K562 (cell line): ENCODE data around the gene PPIL6. TPM values are rescaled to one million over a fixed set of nuclear protein-coding genes. Genes with fewer than 3 reads are reported as not detected.
A peak's percentile ranks its signal among the peaks of the same experiment; 100 is the strongest.

ENCODE experiments used
- BRD4 ChIP-seq: fragments of 200-600 bp; sonication (generic); IDR thresholded peaks from 2 replicates; pipeline ENCODE4 v1.6.1; 2017; ENCODE audit warnings: inconsistent platforms
- GTF2E2 ChIP-seq: fragments of 200-800 bp; sonication (Bioruptor generic); IDR thresholded peaks from 2 replicates; pipeline ENCODE4 v1.6.1; 2016; ENCODE audit warnings: missing genetic modification characterization, missing compliant biosample characterization
- GTF2F1 ChIP-seq: IDR thresholded peaks from 2 replicates; pipeline ENCODE4 v1.6.1; 2011; ENCODE audit warnings: low read depth, low read length, improper control_type of control experiment
- HNRNPL ChIP-seq: fragments of 200-400 bp; formaldehyde crosslinking; IDR thresholded peaks from 2 replicates; pipeline ENCODE4 v1.6.1; 2017; ENCODE audit warnings: low read depth, mild to moderate bottlenecking, low read length
- RBFOX2 ChIP-seq: fragments of 200-400 bp; formaldehyde crosslinking; IDR thresholded peaks from 2 replicates; pipeline ENCODE4 v1.6.1; 2017; ENCODE audit warnings: low read depth, mild to moderate bottlenecking, low read length, moderate library complexity
- ZBED1 ChIP-seq: IDR thresholded peaks from 2 replicates; pipeline ENCODE4 v1.6.1; 2014
- ZNF354B ChIP-seq: fragments of 250-450 bp; sonication (Bioruptor Pico); IDR thresholded peaks from 2 replicates; pipeline ENCODE4 v1.4.0; 2020
- ZNF445 ChIP-seq: fragments of 250-450 bp; sonication (Bioruptor Pico); IDR thresholded peaks from 2 replicates; pipeline ENCODE4 v1.4.0; 2020; ENCODE audit warnings: low read depth, mild to moderate bottlenecking, moderate library complexity
- polyA plus RNA-seq, 8 experiments: library from polyadenylated mRNA; depleted of rRNA in 4 of 8; stranded (reverse) in 5 of 8; unstranded in 3 of 8; fragments of >200 nt; fragmentation: Nextera tagmentation in 2 of 8; fragmentation: Illumina TruSeq in 1 of 8; extraction: Ambion mirVana in 2 of 8; extraction: Trizol in 1 of 8; gene quantifications; 2 replicates each; pipeline versions ENCODE4 v1.2.1 to v1.2.3, GENCODE V29; 2011 to 2014; ENCODE audit warnings: inconsistent platforms in 1 of 8, missing spikeins in 1 of 8
- total RNA-seq, 7 experiments: library from RNA; depleted of rRNA in 6 of 7; stranded (reverse); fragments of >200 nt in 6 of 7; fragmentation: Illumina TruSeq in 2 of 7; extraction: Trizol in 2 of 7; gene quantifications; 2 replicates each; pipeline versions ENCODE4 v1.2.1 to v1.2.3, GENCODE V29; 2011 to 2021; ENCODE audit warnings: low replicate concordance in 1 of 7
- TF ChIP-seq, protein P1 (sequence below): fragments of 250-450 bp; sonication (Bioruptor Pico); IDR thresholded peaks from 2 replicates; pipeline ENCODE4 v1.4.0; 2020
- TF ChIP-seq, protein P2 (sequence below): fragments of 250-450 bp; sonication (Bioruptor Pico); IDR thresholded peaks from 2 replicates; pipeline ENCODE4 v1.8.0; 2021; ENCODE audit warnings: borderline replicate concordance, mild to moderate bottlenecking, moderate library complexity; ENCODE audit not compliant: poor library complexity, severe bottlenecking
- TF ChIP-seq, protein P3 (sequence below), 2 experiments: fragments of 450-650 bp in 1 of 2; sonication (generic) in 1 of 2; formaldehyde crosslinking in 1 of 2; IDR thresholded peaks; 2 replicates each; pipeline versions ENCODE4 v1.7.1 to v1.9.0; 2016 to 2022; ENCODE audit warnings: inconsistent platforms in 1 of 2, mild to moderate bottlenecking in 1 of 2, missing genetic modification reagents in 1 of 2

The PPIL6 gene
- total and polyA plus RNA-seq, 9 of the 15 experiments (the other 6 are each of a cell fraction or from before 2014, with no cell fraction given): 0.03 to 0.98 (median 0.41) TPM; not detected in 1

DNA sequence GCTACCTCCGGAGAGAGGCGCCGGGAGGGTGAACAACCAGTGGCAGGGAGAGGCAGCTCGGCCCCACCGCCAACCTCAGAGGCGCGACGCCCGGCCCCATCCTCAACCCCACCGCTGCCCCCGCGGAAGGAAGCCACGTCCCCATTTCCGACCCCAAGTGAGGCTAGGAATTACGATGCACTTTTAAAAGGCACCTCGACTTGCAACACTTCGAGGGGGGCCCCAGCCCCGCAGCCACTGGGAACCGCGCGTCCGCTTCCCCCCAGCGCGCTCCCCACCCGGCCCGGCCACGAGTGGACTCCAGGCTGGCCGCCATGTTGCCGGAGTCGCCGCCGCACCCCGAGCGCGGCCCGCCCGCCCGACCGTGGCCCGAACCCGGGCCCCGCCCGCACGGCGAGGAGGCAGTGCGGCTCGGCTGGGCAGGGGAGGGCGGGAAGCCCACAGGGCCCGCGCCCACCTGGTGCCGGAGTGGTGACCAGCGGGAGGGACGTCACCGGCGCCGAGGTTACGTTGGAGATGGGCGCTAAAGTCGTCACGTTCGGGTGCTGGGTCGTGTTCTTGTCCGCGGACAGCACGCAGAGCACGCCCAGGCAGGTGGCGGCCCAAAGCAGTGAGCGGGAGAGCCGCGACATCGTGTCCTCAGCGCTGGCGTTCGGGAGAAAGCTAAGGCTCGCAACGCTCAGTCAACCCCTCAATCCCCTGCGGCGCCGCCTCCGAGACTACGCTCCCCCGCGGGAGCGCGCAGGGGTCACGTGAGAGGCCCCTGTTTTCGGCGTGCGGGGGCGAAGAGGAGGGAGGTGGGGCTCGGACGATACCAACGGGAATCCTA is 58.5 kb downstream of the PPIL6 start, which contains the start of gene CD164 (continued):
- TF ChIP-seq, protein P1, sequence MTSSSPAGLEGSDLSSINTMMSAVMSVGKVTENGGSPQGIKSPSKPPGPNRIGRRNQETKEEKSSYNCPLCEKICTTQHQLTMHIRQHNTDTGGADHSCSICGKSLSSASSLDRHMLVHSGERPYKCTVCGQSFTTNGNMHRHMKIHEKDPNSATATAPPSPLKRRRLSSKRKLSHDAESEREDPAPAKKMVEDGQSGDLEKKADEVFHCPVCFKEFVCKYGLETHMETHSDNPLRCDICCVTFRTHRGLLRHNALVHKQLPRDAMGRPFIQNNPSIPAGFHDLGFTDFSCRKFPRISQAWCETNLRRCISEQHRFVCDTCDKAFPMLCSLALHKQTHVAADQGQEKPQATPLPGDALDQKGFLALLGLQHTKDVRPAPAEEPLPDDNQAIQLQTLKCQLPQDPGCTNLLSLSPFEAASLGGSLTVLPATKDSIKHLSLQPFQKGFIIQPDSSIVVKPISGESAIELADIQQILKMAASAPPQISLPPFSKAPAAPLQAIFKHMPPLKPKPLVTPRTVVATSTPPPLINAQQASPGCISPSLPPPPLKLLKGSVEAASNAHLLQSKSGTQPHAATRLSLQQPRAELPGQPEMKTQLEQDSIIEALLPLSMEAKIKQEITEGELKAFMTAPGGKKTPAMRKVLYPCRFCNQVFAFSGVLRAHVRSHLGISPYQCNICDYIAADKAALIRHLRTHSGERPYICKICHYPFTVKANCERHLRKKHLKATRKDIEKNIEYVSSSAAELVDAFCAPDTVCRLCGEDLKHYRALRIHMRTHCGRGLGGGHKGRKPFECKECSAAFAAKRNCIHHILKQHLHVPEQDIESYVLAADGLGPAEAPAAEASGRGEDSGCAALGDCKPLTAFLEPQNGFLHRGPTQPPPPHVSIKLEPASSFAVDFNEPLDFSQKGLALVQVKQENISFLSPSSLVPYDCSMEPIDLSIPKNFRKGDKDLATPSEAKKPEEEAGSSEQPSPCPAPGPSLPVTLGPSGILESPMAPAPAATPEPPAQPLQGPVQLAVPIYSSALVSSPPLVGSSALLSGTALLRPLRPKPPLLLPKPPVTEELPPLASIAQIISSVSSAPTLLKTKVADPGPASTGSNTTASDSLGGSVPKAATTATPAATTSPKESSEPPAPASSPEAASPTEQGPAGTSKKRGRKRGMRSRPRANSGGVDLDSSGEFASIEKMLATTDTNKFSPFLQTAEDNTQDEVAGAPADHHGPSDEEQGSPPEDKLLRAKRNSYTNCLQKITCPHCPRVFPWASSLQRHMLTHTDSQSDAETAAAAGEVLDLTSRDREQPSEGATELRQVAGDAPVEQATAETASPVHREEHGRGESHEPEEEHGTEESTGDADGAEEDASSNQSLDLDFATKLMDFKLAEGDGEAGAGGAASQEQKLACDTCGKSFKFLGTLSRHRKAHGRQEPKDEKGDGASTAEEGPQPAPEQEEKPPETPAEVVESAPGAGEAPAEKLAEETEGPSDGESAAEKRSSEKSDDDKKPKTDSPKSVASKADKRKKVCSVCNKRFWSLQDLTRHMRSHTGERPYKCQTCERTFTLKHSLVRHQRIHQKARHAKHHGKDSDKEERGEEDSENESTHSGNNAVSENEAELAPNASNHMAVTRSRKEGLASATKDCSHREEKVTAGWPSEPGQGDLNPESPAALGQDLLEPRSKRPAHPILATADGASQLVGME (CRISPR knock-in tag): peak; percentile 44; the same call in 1 of the 2 replicates
- TF ChIP-seq BRD4 (peak; percentile 13; the same call in 1 of the 2 replicates), ZBED1 (no peak), GTF2F1 (peak; percentile 69; the same call in 1 of the 2 replicates), GTF2E2 (peak; percentile 19; the same call in 1 of the 2 replicates), RBFOX2 (peak; percentile 97), ZNF354B (CRISPR knock-in tag) (no peak), ZNF445 (CRISPR knock-in tag) (no peak), HNRNPL (peak; percentile 26; the same call in 1 of the 2 replicates)
- TF ChIP-seq, protein P2, sequence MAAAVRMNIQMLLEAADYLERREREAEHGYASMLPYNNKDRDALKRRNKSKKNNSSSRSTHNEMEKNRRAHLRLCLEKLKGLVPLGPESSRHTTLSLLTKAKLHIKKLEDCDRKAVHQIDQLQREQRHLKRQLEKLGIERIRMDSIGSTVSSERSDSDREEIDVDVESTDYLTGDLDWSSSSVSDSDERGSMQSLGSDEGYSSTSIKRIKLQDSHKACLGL (CRISPR knock-in tag): no peak
- TF ChIP-seq, protein P3, sequence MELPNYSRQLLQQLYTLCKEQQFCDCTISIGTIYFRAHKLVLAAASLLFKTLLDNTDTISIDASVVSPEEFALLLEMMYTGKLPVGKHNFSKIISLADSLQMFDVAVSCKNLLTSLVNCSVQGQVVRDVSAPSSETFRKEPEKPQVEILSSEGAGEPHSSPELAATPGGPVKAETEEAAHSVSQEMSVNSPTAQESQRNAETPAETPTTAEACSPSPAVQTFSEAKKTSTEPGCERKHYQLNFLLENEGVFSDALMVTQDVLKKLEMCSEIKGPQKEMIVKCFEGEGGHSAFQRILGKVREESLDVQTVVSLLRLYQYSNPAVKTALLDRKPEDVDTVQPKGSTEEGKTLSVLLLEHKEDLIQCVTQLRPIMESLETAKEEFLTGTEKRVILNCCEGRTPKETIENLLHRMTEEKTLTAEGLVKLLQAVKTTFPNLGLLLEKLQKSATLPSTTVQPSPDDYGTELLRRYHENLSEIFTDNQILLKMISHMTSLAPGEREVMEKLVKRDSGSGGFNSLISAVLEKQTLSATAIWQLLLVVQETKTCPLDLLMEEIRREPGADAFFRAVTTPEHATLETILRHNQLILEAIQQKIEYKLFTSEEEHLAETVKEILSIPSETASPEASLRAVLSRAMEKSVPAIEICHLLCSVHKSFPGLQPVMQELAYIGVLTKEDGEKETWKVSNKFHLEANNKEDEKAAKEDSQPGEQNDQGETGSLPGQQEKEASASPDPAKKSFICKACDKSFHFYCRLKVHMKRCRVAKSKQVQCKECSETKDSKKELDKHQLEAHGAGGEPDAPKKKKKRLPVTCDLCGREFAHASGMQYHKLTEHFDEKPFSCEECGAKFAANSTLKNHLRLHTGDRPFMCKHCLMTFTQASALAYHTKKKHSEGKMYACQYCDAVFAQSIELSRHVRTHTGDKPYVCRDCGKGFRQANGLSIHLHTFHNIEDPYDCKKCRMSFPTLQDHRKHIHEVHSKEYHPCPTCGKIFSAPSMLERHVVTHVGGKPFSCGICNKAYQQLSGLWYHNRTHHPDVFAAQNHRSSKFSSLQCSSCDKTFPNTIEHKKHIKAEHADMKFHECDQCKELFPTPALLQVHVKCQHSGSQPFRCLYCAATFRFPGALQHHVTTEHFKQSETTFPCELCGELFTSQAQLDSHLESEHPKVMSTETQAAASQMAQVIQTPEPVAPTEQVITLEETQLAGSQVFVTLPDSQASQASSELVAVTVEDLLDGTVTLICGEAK (IDR thresholded peaks at IDR 0.05): no peak
- TF ChIP-seq, protein P3 (CRISPR knock-in tag; IDR thresholded peaks at IDR 0.05): 0 out of 2 replicates have a peak, but pooled peaks have one; percentile 16
